Hematopoietic multipotent progenitor cell treated with erythropoietin and hydrocortisone succinate and interleukin-3 and kit ligand, for 4 days (in vitro differentiated cells): Measurements from ENCODE around the gene SNX5.

Experiments
- DNase-seq: peaks from one replicate; pipeline ENCODE4 v3.0.0-alpha.2; 2015

The SNX5 gene

DNA sequence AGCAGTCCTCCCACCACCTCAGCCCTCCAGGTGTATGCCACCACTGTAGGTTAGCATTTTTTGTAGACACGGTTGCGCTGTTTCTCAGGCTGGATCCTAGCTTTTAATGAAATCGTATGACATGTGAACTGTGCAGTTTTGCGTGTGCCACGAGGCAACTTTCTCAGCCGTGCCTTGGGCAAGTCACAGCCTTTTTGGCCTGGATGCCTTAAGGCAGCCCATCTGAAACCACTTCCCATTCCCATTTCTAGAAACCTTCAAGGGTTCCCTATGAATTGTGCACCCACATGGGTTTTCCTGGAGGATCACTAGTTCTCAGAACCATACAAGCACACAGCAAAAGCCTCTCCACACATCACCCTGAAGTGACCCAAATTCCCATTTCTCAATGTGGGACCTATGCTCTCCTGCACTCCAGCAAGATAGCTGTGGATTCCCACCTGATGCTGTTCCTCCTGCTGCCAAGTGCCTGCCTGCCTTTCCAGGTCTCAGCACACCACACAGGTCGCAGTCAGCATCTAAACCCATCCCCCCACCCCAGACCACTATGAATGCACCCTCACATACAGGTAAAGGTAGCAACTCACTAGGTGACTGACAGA lies 28.9 kb downstream of the SNX5 start:
- DNase-seq, result no peak

DNA sequence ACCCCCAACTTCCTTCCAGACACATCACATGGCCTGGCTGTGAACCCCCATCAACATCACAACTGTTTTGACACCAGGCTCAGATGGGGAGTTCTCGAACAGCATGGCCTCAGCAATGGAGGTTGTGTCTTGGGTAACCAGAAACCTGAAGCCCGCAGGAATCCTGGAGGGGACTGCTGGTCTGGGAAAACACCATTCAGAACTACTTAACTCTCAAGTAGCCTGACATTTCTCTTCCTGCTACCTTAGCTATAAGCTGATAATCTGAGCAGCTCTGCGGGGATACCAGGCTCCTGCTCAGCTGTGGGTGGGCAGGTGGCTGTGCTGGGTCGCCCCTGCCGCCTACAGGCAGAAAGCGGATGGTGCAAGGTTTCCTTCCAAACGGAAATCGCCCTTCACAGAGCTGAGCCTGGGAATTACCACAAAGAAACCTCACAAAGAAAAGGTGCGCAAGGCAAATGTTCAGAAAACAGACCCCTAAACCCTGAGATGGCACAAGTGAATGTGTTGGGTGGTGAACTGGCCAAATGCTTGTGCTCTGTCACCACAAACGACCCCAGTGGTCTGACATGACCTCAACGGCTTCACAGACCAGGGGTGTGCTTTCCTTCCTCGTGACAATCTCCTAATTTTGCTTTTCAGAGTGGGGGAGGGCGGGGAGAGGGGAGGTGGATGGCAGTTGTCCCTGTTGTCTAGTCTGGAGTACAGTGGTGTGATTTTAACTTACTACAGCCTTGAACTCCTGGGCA lies 29.5 kb downstream of the SNX5 start:
- DNase-seq, result peak; percentile 88

DNA sequence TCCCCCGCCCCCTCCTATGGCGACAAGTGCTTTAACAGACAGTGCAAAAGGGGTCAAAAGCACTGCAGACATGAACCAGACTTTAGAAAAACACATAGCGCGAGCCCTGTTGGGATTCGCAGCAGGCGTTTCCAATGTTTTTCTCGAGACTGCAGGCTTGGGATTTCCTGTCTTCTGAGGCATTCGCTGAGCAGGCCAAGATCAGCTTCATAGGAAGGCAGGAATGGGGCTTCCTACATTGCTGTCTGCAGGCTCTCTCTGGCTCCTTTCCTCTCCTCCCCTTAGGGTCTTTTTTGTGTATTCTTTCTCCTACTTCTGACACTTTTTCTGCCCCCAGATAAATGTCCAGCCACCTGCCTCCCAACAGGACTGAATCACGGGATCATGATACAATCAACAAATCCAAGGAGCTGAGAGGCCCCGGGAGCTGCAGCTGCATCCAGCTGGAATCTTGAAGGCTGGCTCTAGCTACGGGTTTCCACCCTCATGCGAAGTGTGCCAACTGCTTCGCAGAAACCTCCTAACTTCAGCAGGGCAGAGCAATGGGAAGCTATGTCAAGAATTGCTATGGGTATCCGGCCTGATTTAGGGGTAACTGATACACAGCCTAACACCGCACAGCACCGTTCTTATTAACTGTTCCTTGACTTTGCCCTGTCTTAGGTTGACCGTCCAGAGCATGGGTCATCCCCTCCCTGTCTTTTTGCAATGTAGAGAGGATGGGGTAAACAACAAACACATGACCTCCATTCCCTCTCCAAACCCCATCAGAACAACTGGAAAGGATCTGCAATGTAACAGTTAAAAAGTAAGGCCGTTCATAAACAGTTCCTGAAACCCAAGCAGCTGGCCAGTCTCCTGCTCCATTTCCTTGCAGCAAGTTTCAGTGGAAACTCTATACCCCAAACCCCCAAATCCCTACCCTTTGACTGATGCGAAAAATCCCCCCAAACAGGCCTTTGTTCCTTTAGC lies 31.5 kb downstream of the SNX5 start:
- no peak for DNase-seq

DNA sequence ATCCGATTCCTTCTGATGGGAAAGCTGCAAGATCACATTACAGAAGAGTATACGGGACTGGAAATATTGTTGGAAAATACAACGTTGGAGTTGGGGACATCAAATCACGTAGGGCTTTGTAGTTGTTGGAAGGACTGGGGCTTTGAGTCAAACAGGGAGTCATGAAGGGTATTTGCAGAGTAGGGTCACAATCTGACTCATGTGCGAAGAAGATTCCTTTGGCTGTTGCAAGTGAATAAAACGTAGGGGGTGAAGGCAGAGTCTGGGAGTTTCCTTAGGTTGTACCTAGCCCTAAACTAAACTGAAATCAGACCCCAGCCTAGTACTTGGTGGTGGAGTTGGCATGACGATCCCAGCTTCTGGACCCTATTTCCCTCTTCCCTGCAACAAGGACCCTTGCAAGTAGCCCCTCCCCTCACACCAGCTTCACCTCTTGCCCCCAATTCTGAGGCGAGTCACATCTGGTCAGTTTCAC lies 32.3 kb downstream of the SNX5 start:
- DNase-seq, result no peak

DNA sequence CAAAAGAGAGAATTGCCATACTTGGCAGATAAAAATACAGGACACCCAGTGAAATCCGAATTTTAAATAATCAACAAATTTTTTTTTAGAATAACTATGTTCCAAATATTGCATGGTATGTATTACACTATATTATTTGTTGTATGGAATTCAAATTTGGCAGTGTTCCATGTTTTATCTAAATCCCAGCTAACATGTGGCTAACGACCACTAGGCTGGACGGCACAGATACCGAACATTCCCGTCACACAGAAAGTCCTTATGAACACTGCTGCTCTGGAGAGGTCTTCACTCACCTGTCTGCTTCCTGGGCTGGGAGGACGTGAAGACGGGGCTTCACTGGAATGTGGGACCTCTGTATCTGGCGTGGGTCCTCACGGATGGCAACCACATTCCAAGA lies 32.8 kb downstream of the SNX5 start:
- no peak for DNase-seq

DNA sequence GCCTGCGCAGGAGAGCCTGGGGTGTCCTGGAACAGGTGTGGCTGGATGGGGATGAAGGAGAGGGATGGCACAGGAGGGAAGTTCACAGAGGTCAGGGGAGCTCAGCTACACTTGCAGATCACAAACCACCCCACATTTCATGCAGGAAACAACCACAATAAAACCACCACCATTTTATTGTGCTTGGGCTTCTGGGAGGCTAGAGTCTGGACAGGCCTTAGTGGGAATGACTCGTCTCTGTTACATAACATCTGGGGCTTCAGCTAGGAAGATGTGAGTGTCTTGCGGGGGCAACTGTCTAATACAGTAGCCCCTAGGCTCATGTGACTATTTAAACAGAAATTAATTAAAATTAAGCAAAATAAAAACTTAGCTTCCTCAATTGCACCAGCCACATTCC lies 33.4 kb downstream of the SNX5 start:
- DNase-seq, result peak; percentile 30

DNA sequence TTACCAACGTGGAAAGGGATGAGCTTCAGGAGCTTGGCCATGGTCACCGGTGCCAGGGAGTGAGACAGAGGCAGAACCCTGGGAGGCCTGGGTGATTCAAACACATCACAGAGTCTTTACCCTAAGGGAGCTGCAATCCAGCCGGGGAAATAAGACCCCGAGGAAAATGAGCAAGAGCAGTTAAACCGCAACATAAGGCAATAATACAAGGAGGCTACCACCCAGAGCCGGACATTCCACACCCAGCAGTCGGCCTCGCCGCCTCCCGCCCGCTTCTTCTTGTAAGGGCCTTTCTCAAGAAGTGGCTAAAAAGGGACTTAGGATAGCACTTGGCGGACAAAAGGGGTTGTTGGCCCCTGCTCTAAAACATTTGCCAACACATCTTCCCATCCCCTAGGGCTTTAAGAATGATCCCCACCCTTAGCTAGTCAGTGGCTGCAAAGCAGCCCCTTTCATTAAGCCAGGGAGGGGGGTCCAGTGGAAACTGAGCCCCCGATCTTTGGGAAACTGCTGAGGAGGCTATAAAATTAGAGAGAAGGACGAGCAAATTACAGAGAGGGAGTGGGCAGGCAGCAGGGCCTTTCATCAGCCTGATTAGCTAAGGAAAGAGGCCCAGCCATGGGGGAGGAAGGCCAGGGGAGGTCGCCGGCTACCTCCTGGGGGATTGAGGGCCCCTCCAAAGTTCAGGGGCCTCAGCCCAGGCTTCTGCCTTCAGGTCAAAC lies 34.3 kb downstream of the SNX5 start:
- no peak for DNase-seq

DNA sequence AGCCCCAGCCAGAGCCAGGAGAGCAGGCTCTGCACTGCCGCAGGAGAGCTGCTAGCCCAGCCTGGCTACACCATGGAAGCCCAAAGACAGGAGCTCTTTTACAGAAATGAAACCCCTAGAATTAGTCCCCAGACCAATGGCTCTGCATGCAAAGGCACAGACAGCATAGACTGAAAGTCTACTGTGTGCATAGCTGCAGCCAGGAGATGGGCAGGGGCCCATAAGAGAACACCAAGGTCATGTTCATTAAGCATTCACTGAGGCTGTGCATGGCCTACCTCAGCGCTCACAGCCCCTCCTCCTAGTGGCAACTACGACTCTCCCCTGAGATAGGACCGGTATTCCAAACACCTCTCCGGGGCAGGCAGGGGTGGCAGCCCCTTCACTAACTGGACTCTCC lies 34.9 kb downstream of the SNX5 start:
- no peak for DNase-seq

DNA sequence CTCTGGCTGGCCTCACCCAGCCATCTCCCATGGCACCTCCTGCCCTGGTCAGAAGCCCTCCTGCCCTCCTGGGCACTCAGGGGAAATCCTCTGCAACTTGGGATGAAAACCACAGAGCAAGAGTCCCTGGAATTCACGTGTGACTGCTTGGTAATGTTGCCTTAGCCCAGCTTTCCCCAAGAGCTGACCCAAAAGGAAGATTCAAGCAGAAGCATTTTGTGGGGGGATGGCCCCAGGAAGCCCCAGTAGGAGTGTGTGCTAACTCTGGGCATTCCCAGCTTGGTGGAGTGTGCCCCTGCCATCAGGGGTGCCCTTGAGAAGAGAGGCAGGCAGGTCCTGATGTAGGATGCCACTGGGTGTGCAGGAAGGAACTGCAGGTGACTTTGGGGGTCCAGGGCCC lies 35.5 kb downstream of the SNX5 start:
- DNase-seq, result no peak

DNA sequence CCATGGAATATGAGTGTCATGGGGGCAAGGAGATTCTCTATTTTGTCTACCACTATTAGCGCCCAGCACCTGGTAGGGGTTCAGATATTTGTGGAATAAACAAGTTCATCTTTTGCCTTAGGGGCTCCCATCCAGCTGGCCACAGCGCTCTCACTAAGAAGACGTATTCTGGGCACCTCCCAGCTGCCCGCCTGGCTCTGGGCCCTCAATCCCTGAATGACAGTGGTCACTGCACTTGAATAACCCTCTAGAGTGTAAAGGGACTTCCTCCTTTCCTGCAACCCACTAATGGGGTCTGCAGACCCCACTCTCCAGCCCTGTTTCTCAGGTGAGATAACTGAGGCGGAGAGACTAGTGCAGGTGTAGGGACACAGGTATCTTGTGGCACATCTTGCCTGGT lies 36.2 kb downstream of the SNX5 start:
- DNase-seq, result no peak

DNA sequence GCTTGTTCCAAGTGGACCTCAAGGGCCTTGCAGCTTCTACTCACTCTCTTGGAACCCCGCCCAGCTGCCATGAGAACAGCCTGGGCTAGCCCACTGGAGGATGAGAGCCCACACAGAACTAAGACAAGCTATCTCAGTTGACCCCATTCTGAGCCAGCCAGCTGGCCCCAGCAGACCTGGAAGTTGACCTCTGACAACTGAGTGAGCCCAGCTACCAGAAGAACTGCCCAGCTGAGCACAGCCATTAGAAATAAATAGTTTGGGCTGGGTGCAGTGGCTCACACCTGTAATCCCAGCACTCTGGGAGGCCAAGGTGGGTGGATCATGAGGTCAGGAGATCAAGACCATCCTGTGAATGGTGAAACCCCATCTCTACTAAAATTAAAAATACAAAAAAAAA lies 37.1 kb downstream of the SNX5 start:
- no peak for DNase-seq

DNA sequence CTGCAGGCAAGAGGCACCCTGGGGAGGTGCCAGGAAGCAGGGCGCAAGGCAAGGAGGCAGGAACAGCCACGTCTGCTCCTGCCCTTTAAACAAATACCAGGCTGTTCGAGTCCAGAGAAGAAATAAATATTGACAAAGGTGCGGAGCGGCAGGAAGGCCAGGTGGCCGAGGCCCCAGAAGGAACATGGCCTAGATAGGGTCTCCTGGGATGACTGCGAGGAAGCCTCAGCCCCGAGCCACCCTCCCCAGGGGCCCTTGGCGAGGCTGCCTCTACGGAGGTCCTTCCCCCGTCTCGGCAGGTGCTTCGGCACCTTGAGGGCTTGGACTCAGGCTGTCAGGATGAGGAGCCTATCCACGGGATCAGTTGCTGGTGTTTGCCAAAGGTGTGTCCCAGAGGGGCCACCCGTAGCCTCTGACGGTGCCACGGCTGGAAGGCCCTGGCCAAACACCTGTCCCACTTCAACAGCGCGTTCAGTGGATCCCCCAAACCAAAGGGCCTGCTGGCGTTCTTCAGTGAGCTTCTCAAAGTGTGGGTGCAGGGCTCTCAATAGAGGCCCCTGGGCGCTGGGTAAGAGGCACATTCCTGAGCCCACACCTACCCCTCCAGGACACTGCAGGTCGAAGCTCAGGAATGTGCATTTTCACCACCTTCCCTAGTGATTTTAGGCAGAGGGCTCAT lies 39.8 kb downstream of the SNX5 start:
- no peak for DNase-seq

DNA sequence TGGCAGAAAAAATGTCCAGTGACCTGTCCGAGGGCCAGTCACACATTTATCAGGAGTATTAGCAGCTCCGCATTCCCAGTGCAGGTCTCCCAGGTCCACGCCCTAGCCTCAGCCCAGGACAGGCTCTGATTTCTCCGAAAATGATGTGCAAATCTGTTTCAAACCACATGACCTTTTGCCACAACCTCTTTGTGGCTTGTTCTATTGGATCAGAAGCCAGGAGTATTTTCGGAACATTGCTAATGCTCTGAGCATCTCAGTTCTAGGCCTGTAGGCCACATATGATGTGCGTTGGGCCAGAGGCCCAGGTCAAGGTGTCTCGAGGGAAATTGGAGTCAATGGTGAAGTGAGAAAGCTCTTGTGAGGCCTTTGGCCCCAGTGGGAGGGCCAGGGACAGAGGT lies 40.4 kb downstream of the SNX5 start:
- DNase-seq, result no peak

DNA sequence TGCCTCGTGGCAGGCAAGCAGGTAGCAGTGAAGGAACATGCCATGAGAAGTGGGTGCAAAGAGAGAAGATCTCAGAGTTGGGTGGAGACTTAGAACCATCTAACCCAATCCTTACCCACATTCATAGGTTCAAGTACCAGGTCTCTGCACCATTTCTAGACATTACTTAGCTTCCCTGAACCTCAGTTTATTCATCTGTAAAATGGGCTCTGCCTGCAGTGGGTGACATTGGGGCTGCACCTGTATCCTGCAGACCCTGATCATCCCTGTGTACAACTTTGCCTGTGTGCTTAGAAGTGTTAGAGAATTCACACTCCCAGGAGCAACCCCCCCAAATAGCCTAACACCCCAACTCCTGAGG lies 42.7 kb downstream of the SNX5 start:
- no peak for DNase-seq

DNA sequence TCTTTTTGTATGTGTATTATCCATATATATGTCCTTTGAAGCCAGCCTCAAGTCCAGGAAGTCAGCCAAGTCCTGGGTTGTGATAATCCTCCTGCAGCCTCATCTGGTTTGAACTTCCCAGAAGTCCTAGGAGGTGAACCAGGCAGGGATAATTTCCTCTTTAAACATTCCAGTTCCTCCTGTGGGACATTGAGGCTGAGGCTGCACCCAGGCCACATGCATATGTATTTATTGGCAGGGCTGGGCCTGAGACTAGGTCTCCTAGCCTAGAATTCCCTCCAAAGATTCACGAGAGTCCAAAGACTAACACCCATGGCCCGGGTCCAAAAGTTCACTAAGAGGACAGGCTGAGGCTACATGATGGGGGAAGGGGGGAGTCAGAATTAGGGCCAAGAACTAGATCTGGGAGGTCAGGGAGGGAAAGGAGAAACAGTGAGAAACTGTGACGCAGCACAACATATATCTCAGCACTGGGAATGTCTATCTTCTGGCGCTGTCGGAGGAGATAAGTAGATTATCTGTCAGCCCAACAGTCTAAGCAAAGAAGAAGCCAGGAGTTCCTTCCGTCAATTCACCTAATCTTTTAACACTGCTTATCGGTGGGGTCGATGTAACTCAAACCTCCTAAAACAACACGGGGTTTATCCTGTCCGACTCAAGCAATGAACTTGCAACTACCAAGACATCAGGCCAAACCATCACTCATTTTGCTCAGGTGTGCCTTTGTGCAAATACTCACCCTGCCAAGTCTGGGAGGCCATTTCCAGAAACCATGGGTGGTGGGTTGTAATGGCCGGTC lies 43.3 kb downstream of the SNX5 start:
- DNase-seq, result peak; percentile 58

DNA sequence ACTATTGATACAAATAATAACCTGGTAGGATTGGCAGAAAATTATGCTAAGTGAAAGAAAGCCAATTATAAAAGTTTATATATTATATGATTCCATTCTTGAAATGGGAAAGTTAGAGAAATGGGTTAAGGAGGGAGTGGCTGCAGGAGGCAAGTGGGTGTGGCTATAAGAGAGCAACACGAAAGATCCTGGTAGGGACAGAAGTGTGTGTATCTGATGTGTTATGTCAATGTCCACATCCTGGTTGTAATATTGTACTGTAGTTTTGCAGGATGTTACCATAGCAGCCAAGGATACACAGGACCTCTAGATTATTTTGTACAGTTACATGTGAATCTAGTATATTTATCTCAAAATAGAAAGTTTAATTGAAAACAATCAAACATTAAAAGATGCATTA lies 46.8 kb downstream of the SNX5 start:
- peak; percentile 39 for DNase-seq

DNA sequence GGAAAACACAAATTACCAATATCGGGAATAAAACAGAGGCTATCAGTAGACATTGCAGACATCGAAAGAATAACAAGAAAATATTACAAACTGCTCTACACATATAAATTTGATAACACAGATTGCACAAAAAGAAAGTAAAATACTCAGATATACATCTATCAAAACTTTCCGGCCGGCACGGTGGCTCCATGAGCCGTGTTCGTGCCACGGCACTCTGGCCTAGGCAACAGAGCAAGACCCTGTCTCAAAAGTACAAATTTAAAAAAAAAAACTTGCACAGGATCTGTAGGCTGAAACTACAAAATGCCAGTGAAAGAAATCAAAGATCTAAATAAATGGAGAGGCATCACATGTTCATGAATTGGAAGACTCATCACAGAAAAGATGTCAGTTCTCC lies 49.4 kb downstream of the SNX5 start:
- no peak for DNase-seq

DNA sequence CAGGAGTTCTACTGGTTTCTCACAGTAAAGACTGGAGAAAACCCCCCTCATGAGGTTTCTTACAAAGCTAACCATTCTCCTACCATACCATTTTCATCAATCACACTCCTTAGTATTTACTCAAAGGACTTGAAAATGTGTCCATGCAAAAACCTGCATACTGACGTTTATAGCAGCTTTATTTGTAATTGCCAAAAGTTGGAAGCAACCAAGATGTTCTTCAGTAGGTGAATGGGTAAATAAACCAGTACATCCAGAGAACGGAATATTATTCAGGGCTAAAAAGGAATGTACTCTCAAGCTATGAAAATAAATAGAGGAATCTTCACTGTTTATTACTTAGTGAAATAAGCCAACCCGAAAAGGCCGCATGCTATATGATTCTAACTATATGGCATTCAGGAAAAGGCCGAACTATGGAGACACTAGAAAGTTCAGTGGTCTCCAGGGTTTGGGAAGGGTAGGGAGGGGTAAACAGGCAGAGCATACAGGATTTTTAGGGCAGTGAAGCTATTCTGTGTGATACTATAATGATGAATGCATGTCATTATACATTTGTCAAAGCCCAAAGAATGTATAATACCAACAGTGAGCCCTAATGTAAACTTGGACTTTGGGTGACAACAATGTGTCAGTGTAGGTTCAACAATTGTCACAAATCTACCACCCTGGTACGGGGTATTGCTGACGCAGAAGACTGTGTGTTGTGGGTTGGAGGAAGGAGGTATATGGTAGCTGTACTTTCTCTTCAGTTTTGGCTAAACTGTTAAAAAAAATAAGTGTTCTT lies 50.6 kb downstream of the SNX5 start:
- DNase-seq, result no peak

DNA sequence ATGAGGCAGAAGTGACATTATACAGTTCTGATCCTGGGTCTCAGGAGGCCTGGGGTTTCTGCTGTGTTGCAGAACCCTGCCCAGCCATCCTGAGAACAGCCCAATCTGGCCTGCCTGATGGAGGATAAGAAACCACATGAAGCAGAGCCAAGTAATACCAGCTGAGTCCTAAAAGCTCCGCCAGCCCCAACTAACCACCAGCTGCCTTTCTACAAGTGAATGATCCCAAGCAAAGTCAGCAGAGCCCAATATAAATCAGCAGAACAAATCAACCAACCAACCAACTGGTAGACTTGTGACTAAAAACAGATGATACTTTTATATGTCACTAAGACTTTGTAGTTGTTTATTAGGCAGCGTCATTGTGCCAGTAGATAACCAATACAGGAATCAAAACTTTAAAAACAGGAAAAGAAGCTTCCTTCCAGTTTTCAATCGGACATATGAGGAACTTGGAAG lies 52.1 kb downstream of the SNX5 start:
- DNase-seq, result peak; percentile 89

DNA sequence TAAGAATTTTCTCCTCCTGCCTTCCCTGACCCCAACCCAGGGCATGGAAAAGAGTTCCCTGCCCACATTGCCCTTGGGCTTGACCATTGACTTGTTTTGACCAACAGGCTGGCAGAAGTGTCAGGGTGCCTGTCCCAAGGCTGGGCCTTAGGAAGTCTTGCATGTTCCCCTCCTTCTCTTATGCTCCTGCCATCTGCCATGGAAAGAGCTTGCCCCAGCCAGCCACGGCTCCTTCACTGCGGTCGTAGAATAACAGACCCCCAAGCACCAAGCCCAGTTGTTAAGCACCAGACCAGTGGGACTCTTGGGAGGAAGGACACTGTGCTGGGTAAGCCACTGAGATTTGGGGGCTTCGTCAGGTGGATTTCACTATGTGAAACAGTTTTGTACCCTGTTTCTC lies 53.6 kb downstream of the SNX5 start:
- DNase-seq, result no peak

DNA sequence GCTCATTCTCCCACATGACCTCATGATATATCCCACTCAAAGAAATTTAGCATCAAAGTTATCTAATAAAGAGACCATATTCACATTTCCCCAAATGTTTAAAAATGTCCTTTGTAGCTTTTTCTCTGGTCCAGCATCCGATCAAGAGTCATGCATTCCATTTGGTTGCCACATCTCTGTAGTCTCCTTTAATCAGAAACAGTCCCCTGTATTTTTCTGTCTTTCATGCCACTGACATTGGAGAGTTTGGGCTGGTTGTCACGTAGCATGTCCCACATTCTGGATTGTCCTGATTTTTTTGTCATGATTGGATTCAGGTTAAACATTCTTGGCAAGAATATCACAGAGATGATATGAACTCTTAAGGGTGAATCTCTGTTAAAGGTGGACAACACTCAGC lies 55.7 kb downstream of the SNX5 start:
- DNase-seq, result no peak
